GM12878 (cell line): ENCODE measurements around the gene TNXB. TPM values are rescaled to one million over a fixed set of nuclear protein-coding genes. Genes with fewer than 3 reads are reported as not detected.

Experiments
- ATAC-seq: fragments of 200-7000 bp; cut with Tn5 transposase; 3 replicates; pipeline ENCODE4 v1.9.1; 2020; ENCODE audit warnings: mild to moderate bottlenecking, moderate library complexity
- BruUV-seq: library from RNA; stranded (reverse); fragments of 400-500 nt; replicated peaks from 2 replicates; lab custom pipeline; 2021; lab: Mats Ljungman, UMichigan
- CTCF ChIA-PET: fragments of 300-600 bp; sonication (Branson Sonifier 250); formaldehyde crosslinking; extraction: SDS; loops from one replicate; lab custom pipeline; 2021; ENCODE audit warnings: inconsistent platforms; lab: Yijun Ruan, JAX
- POLR2A ChIA-PET: fragments of 350-600 bp; formaldehyde crosslinking; extraction: SDS; loops from one replicate; lab custom pipeline; 2021; ENCODE audit warnings: inconsistent platforms; lab: Charles Lee
- RAD21 ChIA-PET: fragments of 300-600 bp; sonication (Branson Sonifier 250); formaldehyde crosslinking; loops from one replicate; lab custom pipeline; 2023; ENCODE audit warnings: antibody characterized with exemption; ENCODE audit not compliant: unreplicated experiment; lab: Charles Lee
- SMC1A ChIA-PET: fragments of 300-600 bp; sonication (Branson Sonifier 250); formaldehyde crosslinking; loops from one replicate; lab custom pipeline; 2023; ENCODE audit not compliant: unreplicated experiment, uncharacterized antibody; lab: Charles Lee
- DNase-seq: peaks from one replicate; pipeline ENCODE4 v3.0.0-alpha.2; 2011; ENCODE audit warnings: low read depth, low spot score
- FAIRE-seq: peaks from 3 replicates; lab custom pipeline; 2011; peaks lifted over from hg19 to GRCh38; lab: Jason Lieb, UNC
- H2AFZ ChIP-seq: 2 replicates; pipeline ENCODE4 v1.6.0; 2011; ENCODE audit warnings: low read depth, low read length, control low read depth; ENCODE audit not compliant: control insufficient read depth
- H3K27ac ChIP-seq: 2 replicates; pipeline ENCODE4 v1.5.1; 2011; ENCODE audit warnings: control low read depth; ENCODE audit not compliant: control insufficient read depth, insufficient read depth
- H3K27me3 ChIP-seq, 2 experiments: replicated peaks in 1 of 2; 2 replicates each; pipeline versions ENCODE4 v1.6.0 to v1.6.1; 2011; ENCODE audit warnings: low read length in 1 of 2; ENCODE audit not compliant: control insufficient read depth in 2 of 2, insufficient read depth in 2 of 2
- H3K36me3 ChIP-seq, 2 experiments: 2 replicates each; pipeline ENCODE4 v1.5.1; 2011; ENCODE audit warnings: low read length in 1 of 2; ENCODE audit not compliant: control insufficient read depth in 2 of 2, insufficient read depth in 2 of 2
- H3K4me1 ChIP-seq: 2 replicates; pipeline ENCODE4 v1.6.1; 2011; ENCODE audit warnings: mild to moderate bottlenecking, low read length, moderate library complexity, mixed read lengths; ENCODE audit not compliant: control insufficient read depth, insufficient read depth
- H3K4me2 ChIP-seq: 2 replicates; pipeline ENCODE4 v1.6.0; 2011; ENCODE audit warnings: control low read depth; ENCODE audit not compliant: control insufficient read depth, insufficient read depth
- H3K4me3 ChIP-seq: fragments of 200-600 bp; sonication (generic); 2 replicates; pipeline ENCODE4 v1.5.1; 2016
- H3K79me2 ChIP-seq: 2 replicates; pipeline ENCODE4 v1.6.0; 2011; ENCODE audit warnings: low read length; ENCODE audit not compliant: control insufficient read depth, insufficient read depth
- H3K9ac ChIP-seq: 2 replicates; pipeline ENCODE4 v1.8.0; 2011; ENCODE audit warnings: low read length, control low read depth, mixed read lengths; ENCODE audit not compliant: control insufficient read depth, insufficient read depth
- H3K9me3 ChIP-seq: replicated peaks from 3 replicates; pipeline ENCODE4 v1.5.1; 2011; ENCODE audit warnings: mild to moderate bottlenecking, low read length; ENCODE audit not compliant: control insufficient read depth, insufficient read depth
- H4K20me1 ChIP-seq: 2 replicates; pipeline ENCODE4 v1.6.0; 2011; ENCODE audit not compliant: control insufficient read depth, insufficient read depth
- MEF2B ChIP-seq: fragments of 450-650 bp; IDR thresholded peaks from 2 replicates; pipeline ENCODE4 v1.6.1; 2018; ENCODE audit warnings: mild to moderate bottlenecking, moderate library complexity; ENCODE audit not compliant: partially characterized antibody, poor library complexity, severe bottlenecking
- RB1 ChIP-seq: fragments of 450-650 bp; formaldehyde crosslinking; IDR thresholded peaks from 2 replicates; pipeline ENCODE4 v1.6.1; 2017; ENCODE audit warnings: mild to moderate bottlenecking, borderline replicate concordance
- SREBF2 ChIP-seq: IDR thresholded peaks from 2 replicates; pipeline ENCODE4 v1.6.1; 2012; ENCODE audit warnings: mild to moderate bottlenecking, low read length
- SUPT20H ChIP-seq: IDR thresholded peaks from 2 replicates; pipeline ENCODE4 v1.6.1; 2011; ENCODE audit warnings: low read depth, mild to moderate bottlenecking, low read length, moderate library complexity, borderline replicate concordance; ENCODE audit not compliant: control insufficient read depth
- WGBS: methylation state at CpG from one replicate; pipeline ENCODE4 v1.1.6; 2016; ENCODE audit warnings: low lambda C conversion rate; ENCODE audit not compliant: insufficient replicate concordance, insufficient coverage; ENCODE audit errors: missing lambda C conversion rate; 5-methylcytosine and 5-hydroxymethylcytosine counted together
- in situ Hi-C: fragments of 300-500 bp; cut with MboI; formaldehyde crosslinking; loops from 9 replicates; pipeline ENCODE4 v1.14.3; 2018; ENCODE audit warnings: mixed read lengths
- intact Hi-C: fragments of 100-400 bp; cut with micrococcal nuclease; formaldehyde crosslinking; loops from one replicate; pipeline ENCODE4 v1.14.2; 2022; ENCODE audit not compliant: unreplicated experiment
- polyA plus RNA-seq, 11 experiments: library from polyadenylated mRNA; depleted of rRNA in 4 of 11; unstranded in 6 of 11; stranded (reverse) in 5 of 11; fragments of >200 nt; fragmentation: Nextera tagmentation in 4 of 11; fragmentation: Illumina TruSeq in 1 of 11; extraction: Ambion mirVana in 4 of 11; extraction: Trizol in 1 of 11; gene quantifications; 1 replicate in 1 of 11; 2 replicates in 10 of 11; pipeline versions ENCODE4 v1.2.1 to v1.2.3, GENCODE V29; 2011 to 2016; ENCODE audit warnings: inconsistent platforms in 2 of 11, missing spikeins in 2 of 11, low read depth in 1 of 11
- total RNA-seq, 4 experiments: library from RNA; depleted of rRNA in 3 of 4; stranded (reverse); fragments of >200 nt in 3 of 4; fragmentation: Illumina TruSeq in 1 of 4; extraction: Trizol in 1 of 4; gene quantifications; 2 replicates each; pipeline versions ENCODE4 v1.2.1 to v1.2.3, GENCODE V29; 2013 to 2021

The TNXB gene
- total and polyA plus RNA-seq, 10 of the 15 experiments (the other 5 are each of a cell fraction or from before 2014, with no cell fraction given) = 0.03 to 2.5 (median 0.68) TPM; not detected in 2

GRCh38 chr6:32081168-32081990 is 27.8 kb downstream of the TNXB start (continued):
- TF ChIP-seq SUPT20H (no peak), RB1 (no peak), MEF2B (no peak)
- TF ChIP-seq, all 136 proteins: peak for 0

- in situ Hi-C loops (no loop called here), intact Hi-C loops (no loop called here)
- ATAC-seq = no peak
- FAIRE-seq = no peak
- Histone ChIP-seq H3K36me3 (no peaks in the 10 kb centered on the region), H3K9me3 (no peaks in the 10 kb centered on the region), H3K4me1 (no peaks in the 10 kb centered on the region), H3K9ac (no peak overlapping the region), H3K27ac (no peak overlapping the region), H3K4me2 (no peak overlapping the region), H4K20me1 (no peaks in the 10 kb centered on the region), H3K4me3 (no peak overlapping the region), H3K79me2 (no peaks in the 10 kb centered on the region), H2AFZ (no peak overlapping the region), H3K27me3 (peaks cover 3 to 8% of the 10 kb centered on the region in 2 experiments; a peak in 3 of 4 replicates)
- no TSS peak for BruUV-seq
- RAD21 ChIA-PET = no interaction called here
- POLR2A ChIA-PET = no interaction called here
- no peak for TF ChIP-seq SREBF2
- 33% methylated on average over 6 of the region's 7 CpGs for WGBS
- SMC1A ChIA-PET = no interaction called here
- CTCF ChIA-PET = interaction anchor here (0.6 kb wide), 1 partner anchor 338 kb away, joined by 3 read pairs; no protein-coding TSS in a partner anchor
- no peak for DNase-seq
Measured at GRCh38 chr6:32079566-32080290, 29.4 kb downstream of the TNXB start.
